GM12864 (cell line): ENCODE results near the gene A4GALT.
A peak's percentile ranks its signal among the peaks of the same experiment; 100 is the strongest.

ENCODE experiments used
- DNase-seq: peaks from one replicate; pipeline ENCODE4 v3.0.0-alpha.2; 2011; ENCODE audit warnings: low read depth
- H3K4me3 ChIP-seq: 2 replicates; pipeline ENCODE4 v1.5.1; 2011; ENCODE audit warnings: mild to moderate bottlenecking, low read depth, low read length, control low read depth
- TF ChIP-seq, protein P1 (sequence below): IDR thresholded peaks from 2 replicates; pipeline ENCODE4 v1.5.1; 2011; ENCODE audit warnings: low read depth, mild to moderate bottlenecking, moderate library complexity, low read length, control low read depth, inconsistent platforms; ENCODE audit errors: missing control alignments

A4GALT gene

DNA sequence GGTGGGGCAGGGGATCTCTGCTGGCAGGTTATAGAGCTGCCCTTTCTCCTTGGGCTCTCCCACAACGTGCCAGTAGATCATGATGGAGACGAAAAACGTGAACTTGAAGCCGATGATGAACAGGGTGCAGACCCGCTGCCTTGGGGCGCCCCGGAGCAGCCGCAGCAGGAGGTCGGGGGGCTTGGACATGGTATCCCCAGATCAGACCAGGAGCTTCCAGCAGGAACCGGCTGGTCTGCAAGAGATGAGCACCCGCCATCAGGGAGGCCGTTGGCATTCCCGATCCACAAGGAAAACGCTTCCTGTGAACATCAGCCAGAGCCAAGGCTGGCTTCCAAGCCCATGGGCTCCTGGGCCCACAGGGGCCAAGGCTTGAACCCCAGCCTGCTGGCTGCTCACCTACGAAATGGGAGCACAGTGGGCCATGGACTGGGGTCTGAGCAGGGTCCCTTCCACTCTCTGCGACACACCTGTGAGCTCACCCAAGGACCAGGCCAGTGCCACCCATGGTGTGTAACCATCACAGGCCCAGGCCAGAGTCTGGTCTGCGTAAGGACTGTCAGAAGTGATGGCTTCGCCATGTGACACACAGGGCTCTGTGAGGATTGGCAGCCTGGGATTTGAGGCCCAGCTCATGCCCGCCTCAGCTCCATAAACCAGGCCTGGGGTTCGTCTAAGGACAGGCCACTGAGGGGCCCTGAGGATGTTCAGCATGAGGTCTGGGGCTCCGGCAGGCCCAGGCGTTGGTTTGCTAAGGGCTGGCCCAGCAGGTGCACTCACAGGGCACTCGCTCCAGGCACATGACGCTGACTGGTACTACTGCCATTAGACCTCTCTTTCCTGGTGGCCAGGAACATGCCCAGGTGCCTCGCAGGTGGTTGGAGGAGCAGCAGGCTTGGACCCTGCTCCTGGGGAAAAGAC, 26.6 kb downstream of the A4GALT start:
- no peak for DNase-seq
- no peak overlapping the region for H3K4me3 ChIP-seq
- TF ChIP-seq, protein P1, sequence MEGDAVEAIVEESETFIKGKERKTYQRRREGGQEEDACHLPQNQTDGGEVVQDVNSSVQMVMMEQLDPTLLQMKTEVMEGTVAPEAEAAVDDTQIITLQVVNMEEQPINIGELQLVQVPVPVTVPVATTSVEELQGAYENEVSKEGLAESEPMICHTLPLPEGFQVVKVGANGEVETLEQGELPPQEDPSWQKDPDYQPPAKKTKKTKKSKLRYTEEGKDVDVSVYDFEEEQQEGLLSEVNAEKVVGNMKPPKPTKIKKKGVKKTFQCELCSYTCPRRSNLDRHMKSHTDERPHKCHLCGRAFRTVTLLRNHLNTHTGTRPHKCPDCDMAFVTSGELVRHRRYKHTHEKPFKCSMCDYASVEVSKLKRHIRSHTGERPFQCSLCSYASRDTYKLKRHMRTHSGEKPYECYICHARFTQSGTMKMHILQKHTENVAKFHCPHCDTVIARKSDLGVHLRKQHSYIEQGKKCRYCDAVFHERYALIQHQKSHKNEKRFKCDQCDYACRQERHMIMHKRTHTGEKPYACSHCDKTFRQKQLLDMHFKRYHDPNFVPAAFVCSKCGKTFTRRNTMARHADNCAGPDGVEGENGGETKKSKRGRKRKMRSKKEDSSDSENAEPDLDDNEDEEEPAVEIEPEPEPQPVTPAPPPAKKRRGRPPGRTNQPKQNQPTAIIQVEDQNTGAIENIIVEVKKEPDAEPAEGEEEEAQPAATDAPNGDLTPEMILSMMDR, result no peak

DNA sequence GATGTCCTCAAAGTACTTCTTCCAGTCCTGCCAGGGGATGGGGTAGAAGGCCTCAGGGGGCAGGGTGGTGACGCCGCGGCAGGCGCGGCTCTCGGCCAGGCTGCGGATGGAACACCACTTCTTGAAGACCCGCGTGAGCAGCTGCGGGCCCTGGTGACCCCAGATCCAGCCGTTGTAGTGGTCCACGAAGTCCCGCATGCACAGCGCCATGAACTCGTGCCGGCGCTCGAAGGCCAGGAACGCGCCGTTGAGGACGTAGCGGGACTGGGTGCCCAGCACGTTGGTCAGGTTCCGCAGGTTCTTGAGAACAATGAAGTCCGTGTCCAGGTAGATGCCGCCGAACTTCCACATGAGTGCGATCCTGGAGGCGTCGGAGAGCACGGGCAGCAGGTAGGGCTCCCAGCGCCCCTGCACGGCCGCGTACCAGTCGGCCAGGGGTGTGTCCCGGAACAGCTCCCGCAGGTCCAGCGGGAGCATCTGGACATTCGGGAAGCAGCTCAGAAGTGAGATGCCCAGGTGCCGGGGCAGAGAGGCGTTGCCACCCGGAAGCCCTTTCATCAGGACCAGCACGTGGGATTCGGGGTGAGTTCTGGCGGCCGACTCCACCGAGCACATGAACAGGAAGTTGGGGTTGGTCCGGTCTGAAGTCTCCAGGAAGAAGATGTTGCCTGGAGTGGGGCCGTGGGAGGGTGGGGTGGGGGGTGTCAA, 27.5 kb downstream of the A4GALT start:
- H3K4me3 ChIP-seq, result no peak overlapping the region
- TF ChIP-seq, protein P1, result no peak
- DNase-seq, result no peak

GRCh38 chr22:42692239-42693054, 28.2 kb downstream of the A4GALT start:
- H3K4me3 ChIP-seq, result no peak overlapping the region
- TF ChIP-seq, protein P1, result peak; percentile 55
- no peak for DNase-seq

- H3K4me3 ChIP-seq, result no peak overlapping the region
- TF ChIP-seq, protein P1, result no peak
- DNase-seq, result no peak
Observed at GRCh38 chr22:42691440-42691839, 29.2 kb downstream of the A4GALT start.

- H3K4me3 ChIP-seq, result no peak overlapping the region
- TF ChIP-seq, protein P1, result no peak
- DNase-seq, result no peak
Observed at GRCh38 chr22:42688241-42689211, 32.1 kb downstream of the A4GALT start.
